GM19193 (cell line): ENCODE results near the gene EIF1.
A peak's percentile ranks its signal among the peaks of the same experiment; 100 is the strongest.

Source experiments
- POLR2A ChIP-seq: IDR thresholded peaks from 4 replicates; pipeline ENCODE4 v1.6.1; 2011; ENCODE audit not compliant: insufficient read depth, insufficient read length; ENCODE audit errors: extremely low read depth

Gene EIF1

DNA sequence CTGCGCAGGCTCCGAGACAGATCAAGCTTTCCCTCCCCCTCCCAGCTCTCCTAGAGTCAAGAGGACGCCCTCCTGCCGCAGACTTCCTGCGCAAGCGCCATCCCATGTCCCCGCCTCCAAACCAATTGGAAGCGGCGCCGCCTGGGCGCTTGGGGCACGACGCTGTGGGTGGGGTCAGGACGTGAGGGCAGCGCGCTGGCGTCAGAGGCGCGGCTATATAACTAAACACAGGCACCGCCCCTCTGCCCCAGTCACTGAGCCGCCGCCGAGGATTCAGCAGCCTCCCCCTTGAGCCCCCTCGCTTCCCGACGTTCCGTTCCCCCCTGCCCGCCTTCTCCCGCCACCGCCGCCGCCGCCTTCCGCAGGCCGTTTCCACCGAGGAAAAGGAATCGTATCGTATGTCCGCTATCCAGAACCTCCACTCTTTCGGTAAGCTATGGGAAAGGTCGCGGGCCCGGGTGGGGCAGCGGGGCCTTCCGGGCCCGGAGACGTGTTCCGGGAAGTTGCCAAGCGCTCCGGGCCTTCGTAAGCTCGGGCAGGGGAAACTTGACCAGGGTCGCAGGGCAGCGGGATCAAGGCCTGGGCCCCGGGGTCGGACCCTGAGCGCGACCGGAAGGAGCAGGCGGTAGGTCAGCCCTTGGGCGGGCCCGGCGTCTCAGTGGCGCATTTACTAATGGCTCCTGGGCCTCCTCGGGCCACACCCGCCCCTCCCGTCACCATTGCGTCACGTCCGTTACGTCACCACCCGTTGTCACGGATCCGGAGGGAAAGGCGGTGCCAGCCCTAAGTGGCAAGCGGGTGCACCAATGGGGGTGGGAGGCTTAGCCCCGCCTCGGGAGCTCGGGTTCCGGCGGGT is at the start of gene EIF1:
Gene EIF1 (plus strand): TSS at position 245 of the 856 bp plus-strand sequence. CDS start 154 bp downstream, at position 399.
- peak; percentile 99 for TF ChIP-seq POLR2A

- TF ChIP-seq POLR2A: no peak
These were observed 49.7 kb upstream of the EIF1 start for GRCh38 chr17:41638941-41639340.

- no peak for TF ChIP-seq POLR2A
These were observed 48.9 kb upstream of the EIF1 start for GRCh38 chr17:41639492-41640473.

DNA sequence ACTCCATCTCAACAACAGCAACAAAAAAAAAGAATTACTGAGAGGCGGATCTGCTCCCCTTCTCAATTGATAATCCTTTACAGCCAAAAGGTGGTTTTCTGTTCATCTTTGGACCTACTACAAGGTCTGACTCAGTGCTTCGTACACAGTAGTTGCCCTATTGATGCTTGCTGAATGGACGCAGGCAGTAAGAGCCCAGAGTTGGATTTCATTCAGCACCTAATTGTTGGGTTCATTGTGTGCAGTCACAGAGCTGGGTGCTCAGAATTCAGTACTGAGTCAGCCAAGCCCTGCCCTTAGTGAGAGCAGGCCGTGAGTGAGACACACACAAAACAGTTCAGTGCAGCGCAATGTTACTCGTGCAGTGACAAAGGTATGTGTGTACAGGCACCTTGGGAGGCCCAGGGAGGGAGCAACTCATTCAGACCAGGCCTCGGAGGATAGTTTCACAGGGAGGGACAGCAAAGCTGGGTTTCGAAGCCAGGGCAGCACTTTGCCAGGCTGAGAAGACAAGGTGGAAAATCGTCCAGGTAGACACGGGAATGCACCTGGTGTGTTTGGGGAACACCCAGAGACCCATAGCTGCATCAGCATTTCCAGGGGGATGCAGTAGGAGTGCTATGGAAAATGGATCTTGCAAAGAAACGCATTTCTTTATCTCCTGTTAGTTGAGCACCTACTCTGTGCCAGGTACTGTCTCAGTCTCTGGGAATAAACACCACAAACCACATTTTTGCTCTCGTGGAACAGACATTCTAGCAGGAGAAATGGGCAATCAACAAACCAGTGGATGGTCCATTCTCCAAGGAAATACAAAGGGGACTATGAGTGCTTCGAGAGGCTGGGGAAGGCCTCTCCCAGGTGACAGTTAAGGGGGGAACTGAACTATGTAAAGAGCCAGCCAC is 46.2 kb upstream of the EIF1 start:
- TF ChIP-seq POLR2A: no peak

- TF ChIP-seq POLR2A: no peak
These were observed 41.5 kb upstream of the EIF1 start for GRCh38 chr17:41647038-41647813.

DNA sequence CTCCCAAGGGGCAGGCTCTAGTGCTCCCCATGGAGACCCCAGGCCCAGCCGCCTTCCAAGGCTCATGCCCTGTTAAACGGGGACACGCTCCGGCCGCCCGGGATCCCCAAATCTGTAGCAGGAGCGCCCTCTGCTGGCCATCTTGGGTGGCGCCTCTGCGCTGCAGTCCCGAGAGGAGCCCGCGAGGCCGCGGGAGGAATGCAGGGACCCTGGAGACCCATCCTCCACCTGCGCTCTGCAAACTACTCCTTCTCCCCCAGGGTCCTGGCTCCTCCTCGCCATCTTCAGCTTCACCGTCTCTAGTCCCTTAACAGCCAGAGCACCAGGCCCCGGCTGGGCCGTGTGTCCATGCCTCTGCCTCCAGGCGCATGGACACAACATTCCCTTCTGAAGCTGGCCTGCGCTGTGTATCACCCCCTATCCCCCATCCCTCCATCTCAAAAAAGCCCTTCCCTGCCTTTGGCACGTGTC is 40.7 kb upstream of the EIF1 start:
- no peak for TF ChIP-seq POLR2A

- no peak for TF ChIP-seq POLR2A
These were observed 40.1 kb upstream of the EIF1 start for GRCh38 chr17:41648411-41649195.

- TF ChIP-seq POLR2A: no peak
These were observed 38.7 kb upstream of the EIF1 start for GRCh38 chr17:41649923-41650519.

DNA sequence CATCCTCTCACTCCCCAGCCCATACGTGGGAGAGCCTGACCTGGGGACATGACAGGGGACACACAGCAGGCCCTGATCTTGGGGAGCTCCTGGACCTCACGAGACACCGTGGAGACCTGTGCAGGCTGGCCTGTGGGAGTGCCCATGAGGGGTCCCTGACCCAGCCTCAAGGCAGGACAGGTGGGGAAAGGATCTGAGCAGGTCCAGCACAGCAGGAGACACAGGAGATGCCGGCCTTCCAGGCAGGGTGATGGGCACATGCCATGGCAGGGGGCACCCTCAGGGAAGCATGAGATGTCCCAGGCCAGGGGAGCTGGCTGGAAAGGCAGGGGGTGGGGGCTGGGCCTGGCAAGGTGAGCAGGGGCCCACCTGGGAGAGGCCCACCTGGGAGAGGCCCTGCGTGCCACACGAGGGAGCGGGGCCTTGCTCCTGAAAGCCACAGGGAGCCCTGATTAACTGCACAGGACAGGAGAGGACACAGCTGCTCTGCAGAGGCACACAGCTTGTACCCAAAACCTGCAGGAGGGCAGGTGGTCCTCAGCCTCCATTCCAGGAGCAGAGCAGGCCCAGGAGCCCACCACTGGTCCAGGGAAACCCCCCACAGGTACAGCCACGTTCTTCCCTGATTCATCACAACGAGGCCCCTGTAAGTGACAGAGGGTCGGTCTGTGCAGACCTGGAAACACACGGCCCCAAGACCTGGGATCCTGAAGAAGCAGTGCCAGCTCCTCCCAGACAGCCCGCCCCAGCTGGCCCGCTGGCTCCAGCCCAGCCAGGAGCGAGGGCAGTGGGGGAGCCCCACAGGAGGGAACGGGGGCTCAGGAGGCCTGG is 37.7 kb upstream of the EIF1 start:
- no peak for TF ChIP-seq POLR2A

GRCh38 chr17:41651625-41652460 is 36.8 kb upstream of the EIF1 start:
- no peak for TF ChIP-seq POLR2A
